OCI-LY3 (cell line): ENCODE measurements around the gene PTPRN2.

Source experiments
- EZH2phosphoT487 ChIP-seq: fragments of 200-600 bp; shearing (Covaris generic); IDR thresholded peaks from 2 replicates; pipeline ENCODE4 v1.6.1; 2018; ENCODE audit warnings: antibody characterized with exemption, mixed run types, low read depth
- TF ChIP-seq, protein P1 (sequence below): fragments of 200-600, 300-600 bp; sonication (generic); IDR thresholded peaks from 2 replicates; pipeline ENCODE4 v1.5.1; 2014; ENCODE audit warnings: antibody characterized with exemption, low read length, low read depth

- TF ChIP-seq, protein P1, sequence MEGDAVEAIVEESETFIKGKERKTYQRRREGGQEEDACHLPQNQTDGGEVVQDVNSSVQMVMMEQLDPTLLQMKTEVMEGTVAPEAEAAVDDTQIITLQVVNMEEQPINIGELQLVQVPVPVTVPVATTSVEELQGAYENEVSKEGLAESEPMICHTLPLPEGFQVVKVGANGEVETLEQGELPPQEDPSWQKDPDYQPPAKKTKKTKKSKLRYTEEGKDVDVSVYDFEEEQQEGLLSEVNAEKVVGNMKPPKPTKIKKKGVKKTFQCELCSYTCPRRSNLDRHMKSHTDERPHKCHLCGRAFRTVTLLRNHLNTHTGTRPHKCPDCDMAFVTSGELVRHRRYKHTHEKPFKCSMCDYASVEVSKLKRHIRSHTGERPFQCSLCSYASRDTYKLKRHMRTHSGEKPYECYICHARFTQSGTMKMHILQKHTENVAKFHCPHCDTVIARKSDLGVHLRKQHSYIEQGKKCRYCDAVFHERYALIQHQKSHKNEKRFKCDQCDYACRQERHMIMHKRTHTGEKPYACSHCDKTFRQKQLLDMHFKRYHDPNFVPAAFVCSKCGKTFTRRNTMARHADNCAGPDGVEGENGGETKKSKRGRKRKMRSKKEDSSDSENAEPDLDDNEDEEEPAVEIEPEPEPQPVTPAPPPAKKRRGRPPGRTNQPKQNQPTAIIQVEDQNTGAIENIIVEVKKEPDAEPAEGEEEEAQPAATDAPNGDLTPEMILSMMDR, result no peak
- TF ChIP-seq EZH2phosphoT487, result no peak
Measured at GRCh38 chr7:158057446-158057845, 530.2 kb downstream of the PTPRN2 start.
